Measurements from ENCODE around the gene TRAF7.

Gene TRAF7

GRCh38 chr16:2181952-2182351 is 26.4 kb downstream of the TRAF7 start:
- DNase-seq (ENCODE audit: low spot score): no peak

DNA sequence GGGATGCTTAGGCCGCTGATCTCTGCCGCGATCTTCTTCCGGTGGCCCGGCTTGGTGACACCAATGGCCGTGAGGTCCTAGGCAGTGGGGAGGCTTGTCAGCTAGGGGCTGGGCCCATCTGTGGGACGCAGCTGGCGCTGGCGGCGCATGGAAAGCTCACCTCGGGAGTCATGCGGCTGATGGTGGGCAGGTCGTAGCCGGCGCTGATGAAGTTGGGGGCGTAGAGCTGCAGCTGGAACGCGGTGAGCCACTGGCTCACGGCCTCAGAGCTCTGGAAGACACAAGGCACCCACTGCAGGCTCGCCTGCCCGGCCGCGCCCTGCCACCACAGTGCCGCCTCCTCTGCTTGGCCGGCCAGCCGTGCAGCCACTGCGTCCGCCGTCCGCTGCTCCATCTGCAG is 28.1 kb downstream of the TRAF7 start:
- DNase-seq (ENCODE audit: low spot score): no peak

DNA sequence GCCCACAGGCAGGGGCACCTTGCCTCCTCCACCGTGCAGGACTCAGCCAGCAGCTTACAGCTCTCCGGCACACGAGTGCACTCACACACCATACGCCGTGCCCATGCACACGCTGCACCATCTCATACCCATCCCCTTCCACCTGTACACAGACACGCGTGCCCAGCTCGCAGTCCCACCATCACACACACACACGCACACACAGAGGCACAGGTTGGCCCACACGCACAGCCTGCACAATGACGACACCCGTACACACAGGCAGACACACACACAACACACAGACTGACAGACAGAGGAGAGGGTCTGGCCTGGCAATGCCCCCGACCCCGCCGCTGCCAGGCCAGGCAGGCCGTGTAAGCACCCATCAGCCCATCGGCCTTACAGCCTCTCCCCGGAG is 28.8 kb downstream of the TRAF7 start:
- no peak for DNase-seq (ENCODE audit: low spot score)

GRCh38 chr16:2184962-2185361 is 29.4 kb downstream of the TRAF7 start:
- DNase-seq (ENCODE audit: low spot score): no peak

GRCh38 chr16:2186064-2186463 is 30.5 kb downstream of the TRAF7 start:
- no peak for DNase-seq (ENCODE audit: low spot score)

DNA sequence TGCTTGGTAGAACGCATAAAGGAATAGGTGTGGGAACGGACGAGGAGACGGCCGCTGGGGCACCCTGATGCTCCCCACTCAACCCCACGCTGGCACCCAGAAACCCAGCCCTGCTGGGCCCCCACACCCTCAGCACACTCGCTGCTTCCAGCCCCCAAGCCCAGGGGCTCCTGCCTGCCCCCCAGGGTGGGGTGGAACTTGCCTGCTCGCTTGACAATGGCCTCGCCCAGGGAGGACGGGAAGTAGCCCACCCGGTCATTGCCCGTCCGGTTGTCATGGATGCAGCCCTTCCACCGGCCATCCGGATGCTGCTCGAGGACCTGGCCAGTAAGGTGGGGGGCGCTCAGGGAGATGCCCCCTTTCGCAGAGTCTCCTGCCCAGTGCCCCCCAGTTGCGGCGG is 30.9 kb downstream of the TRAF7 start:
- no peak for DNase-seq (ENCODE audit: low spot score)

DNA sequence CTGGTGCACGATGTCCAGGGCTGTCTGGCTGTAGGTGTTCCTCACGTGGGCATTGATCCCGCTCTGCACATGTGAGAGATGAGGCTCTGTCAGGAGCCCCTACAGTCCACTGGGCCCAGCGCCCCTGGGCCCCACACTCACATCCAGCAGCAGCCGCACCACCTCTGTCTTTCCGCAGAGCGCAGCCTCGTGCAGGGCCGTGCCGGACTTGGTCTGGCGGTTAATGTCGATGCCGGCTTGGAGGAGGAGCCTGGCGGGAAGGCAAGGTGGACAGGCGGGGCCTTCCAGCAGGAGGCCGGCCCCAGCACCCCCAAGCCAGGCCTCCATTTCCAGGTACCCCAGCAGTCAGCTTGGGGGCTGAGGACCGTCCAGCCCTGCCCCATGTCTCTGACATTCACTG is 31.6 kb downstream of the TRAF7 start:
- no peak for DNase-seq (ENCODE audit: low spot score)

DNA sequence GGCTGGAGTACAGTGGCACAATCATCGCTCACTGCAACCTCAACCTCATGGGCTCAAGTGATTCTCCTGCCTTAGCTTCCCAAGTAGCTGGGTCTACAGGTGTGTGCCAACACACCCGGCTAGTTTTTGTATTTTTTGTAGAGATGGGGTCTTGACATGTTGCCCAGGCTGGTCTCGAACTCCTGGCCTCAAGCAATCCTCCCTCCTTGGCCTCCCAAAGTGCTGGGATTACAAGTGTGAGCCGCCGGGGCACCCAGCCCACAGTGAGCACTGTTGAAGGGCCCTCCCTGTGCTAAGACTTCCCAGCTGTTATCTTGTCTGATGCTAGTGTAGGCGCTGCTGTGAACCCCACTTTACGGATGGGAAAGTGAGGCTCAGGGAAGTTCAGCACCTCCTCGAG is 32.8 kb downstream of the TRAF7 start:
- no peak for DNase-seq (ENCODE audit: low spot score)

DNA sequence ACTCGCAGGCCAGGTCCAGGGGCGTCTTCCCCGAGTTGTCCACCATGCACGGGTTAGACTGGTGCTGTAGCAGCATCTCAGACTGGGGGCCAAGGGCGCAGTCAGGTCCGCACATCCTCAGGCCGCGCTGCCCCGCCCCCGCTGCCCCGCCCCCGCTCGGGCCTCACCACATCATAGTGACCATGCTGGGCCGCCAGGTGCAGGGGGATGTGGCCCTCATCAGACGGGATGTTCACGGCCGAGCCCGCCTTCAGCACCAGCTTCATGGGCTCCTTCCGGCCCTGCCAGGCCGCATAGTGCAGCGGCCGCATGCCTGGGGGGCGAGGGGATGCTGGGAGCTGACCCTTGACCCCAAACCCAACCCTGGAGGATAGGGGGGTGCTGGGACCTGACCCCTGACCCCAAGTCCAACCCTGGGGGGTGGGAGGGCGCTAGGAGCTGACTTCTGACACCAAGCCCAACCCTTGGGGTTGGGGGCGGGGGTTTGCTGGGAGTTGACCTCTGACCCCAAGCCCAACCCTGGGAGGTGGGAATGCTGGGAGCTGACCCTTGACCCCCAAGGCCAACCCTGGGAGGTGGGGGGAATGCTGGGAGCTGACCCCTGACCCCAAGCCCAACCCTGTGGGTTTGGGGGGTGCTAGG is 33.8 kb downstream of the TRAF7 start:
- DNase-seq (ENCODE audit: low spot score): no peak

- no peak for DNase-seq (ENCODE audit: low spot score)
Observed at GRCh38 chr16:2190002-2190658, 34.5 kb downstream of the TRAF7 start.

GRCh38 chr16:2190659-2191445 is 35.3 kb downstream of the TRAF7 start:
- DNase-seq (ENCODE audit: low spot score): no peak

- no peak for DNase-seq (ENCODE audit: low spot score)
Observed at GRCh38 chr16:2191446-2191706, 35.8 kb downstream of the TRAF7 start.

GRCh38 chr16:2194166-2194834 is 38.7 kb downstream of the TRAF7 start:
- no peak for DNase-seq (ENCODE audit: low spot score)

DNA sequence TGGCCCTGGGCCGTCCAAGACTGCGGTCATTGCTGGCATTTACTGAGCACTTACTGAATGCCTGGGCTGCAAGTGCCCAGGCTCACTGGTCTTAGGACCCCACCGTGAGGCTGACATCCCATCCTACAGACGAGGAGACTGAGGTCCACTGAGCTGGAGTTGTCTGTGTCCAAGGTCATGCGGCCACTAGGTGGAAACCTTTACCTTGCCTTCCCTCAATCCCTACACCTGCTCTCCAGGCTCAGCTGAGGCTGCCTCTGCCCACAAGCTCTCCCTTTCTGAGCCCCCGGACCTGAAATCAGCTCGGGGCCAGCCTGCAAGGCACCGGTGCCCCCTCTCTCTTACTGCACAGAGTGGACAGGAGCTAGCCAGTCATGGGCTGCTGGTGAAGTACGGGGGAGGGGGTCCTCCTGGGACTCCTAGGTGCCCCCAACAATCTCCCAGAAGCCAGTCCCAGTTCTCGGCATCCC is 39.3 kb downstream of the TRAF7 start:
- DNase-seq (ENCODE audit: low spot score): peak; percentile 59

DNA sequence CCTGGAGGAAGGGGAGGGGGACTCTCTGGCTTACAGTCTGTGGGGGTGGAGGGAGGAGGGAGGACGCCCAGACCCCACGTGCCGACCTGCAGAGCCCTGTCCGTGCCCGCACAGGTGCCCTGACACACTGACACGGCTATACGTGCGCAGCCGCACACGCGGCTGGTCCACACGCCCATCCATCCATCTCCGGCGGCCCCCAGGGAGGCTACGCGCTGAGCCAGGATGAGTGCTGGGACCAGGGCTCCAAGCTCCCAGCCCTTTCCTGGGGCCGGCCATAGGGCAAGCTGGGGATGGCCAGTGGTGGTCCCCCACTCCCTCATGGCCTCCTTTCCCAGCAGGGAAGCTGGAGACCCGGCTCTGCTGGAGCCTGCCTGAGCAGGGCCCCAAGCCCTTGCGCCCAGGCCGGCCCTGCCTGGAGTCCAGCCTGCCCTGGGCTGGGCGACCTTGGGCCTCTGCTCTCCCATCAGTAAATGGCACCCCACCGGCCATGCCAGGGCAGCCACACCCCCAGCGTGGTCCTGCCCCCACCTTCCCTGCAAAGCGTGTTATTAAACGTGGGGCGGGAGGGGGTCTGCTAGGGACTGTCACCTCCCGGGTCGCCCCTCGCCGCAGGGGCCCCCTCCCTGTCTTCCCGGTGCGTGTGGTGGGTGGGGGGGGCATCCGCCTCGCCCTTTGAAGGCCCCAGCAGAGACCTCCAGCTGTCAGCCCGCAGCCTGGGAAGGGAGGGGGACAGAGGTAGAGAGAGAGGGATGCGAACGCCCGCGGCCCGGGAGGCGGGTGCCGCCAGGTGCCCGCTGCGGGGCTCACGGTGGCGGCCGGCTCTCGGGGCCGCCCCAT is 40.0 kb downstream of the TRAF7 start:
- no peak for DNase-seq (ENCODE audit: low spot score)

GRCh38 chr16:2196162-2196980 is 40.8 kb downstream of the TRAF7 start, which contains the start of gene CASKIN1:
CASKIN1 (minus strand) TSS chr16:2196605; CDS start chr16:2196432, 173 bp downstream.
- DNase-seq (ENCODE audit: low spot score): no peak

DNA sequence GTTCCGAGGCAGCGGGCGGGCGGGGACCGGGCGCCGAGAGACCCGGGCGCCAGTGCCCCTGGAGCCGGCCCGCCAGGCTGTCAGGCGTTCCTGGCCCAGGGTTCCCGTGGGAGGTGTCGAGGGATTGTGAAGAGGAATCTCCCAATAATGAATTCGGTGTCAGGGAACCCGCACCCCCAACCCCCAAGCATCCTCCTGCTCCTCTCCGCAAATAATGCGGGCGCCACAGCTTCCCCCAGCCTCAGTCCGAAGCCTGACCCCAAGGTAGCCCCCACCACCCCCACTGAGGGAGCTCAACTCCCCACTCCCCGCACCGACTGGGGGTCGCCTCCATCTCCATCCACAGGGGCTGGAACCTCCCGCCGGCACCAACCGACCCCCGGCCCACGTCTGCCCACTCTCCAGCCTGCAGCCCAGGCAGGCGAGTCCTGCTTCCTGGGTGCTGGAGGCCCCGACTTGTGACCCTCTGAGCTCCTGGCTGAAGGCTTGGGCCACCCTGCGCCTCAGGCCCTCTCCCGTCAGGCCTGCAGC is 41.5 kb downstream of the TRAF7 start:
- DNase-seq (ENCODE audit: low spot score): no peak

DNA sequence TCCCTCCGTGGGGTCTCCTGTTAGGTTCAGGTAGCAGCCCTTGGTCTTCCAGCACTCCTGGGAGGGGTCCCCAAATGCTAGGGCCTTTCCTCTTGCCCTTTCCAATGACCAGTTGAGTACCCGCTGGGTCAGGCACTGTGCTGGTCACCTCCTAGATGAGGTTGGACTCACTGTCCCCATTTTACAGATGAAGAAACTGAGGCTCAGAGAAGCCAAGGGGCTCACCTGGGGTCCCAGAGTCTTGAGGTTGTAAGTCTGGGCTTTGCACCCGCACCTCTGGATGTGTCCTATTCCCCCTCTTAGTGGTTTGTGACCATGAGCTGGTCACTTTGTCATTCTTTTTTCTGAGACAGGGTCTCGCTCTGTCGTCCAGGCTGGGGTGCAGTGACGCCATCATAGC is 42.2 kb downstream of the TRAF7 start:
- DNase-seq (ENCODE audit: low spot score): no peak

GRCh38 chr16:2198283-2198682 is 42.7 kb downstream of the TRAF7 start:
- DNase-seq (ENCODE audit: low spot score): no peak

DNA sequence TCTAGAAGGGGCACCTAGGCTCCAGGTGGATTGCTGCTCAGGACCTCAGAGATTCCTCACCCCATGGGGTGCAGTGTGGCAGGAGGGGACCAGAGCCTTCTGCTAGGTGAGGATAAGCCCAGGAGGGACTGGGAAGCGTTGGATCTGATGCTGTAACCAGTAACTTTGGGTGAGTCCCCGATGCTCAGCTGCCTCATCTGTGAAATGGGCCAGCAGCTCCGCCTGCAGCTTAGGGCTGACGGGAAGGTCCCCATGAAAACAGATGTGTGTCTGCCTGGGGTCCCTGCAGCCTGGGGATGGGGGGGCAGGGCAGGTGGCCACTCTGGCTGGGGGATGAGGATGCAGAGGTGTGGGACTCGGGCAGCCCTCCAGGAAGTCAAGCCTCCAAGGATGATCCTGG is 43.5 kb downstream of the TRAF7 start:
- DNase-seq (ENCODE audit: low spot score): no peak

Measured in CD4-positive, alpha-beta T cell treated with Interleukin-15 for 4 hours (primary cell).